GM21390 (cell line): ENCODE data around the gene AQP12B.
"Not testable (repeated sequence)": the region's sequence is repeated elsewhere in the genome, so short reads cannot be mapped to it uniquely, and the experiment has no call there.

Source experiments
- ATAC-seq: cut with Tn5 transposase; IDR thresholded peaks from one replicate; pipeline ENCODE4 v1.9.1; 2021; ENCODE audit not compliant: unreplicated experiment

AQP12B gene

GRCh38 chr2:240685771-240686371 lies 3.2 kb upstream of the AQP12B start:
- no peak for ATAC-seq

- not testable (repeated sequence) for ATAC-seq
Observed at GRCh38 chr2:240683980-240684728, 1.5 kb upstream of the AQP12B start.

DNA sequence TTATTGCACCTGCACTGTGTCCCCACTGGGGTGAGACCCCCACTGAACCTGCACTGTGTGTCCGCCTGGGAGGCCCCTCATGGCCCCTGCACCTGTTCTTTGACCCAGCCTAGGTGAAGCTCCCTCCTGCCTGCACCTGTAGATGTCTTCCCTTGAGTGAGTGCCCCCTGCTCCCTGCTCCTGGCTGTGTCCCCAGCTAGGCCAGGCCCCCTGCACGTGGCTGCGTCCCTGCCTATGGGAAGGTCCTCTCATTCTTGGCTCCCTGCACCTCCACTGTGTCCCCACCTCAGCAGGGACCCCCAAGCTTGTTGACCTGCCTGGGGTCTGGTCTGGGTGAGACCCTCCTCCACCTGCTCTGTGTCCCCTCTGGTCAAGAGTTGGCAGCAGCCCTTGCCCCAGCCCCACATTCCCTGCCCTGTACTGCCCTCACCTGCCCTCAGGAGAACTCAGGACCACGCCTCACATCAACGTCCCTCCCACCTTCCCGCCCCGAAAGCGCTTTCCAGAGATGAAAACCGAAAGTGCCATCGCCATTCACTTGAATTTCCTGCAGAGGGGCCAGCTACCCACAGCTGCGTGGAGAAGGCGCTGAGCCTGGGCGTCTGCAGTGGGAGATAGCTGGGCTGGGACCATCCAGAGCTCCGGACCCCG lies 769 bp upstream of the AQP12B start:
- ATAC-seq: not testable (repeated sequence)

- ATAC-seq: not testable (repeated sequence)
Observed at GRCh38 chr2:240680185-240680584, 2.5 kb downstream of the AQP12B start.

- not testable (repeated sequence) for ATAC-seq
Observed at GRCh38 chr2:240678909-240679308, 3.8 kb downstream of the AQP12B start.

GRCh38 chr2:240678043-240678442 lies 4.6 kb downstream of the AQP12B start:
- ATAC-seq: not testable (repeated sequence)

GRCh38 chr2:240675345-240675744 lies 7.3 kb downstream of the AQP12B start:
- not testable (repeated sequence) for ATAC-seq

- ATAC-seq: not testable (repeated sequence)
Observed at GRCh38 chr2:240674461-240675184, 8.1 kb downstream of the AQP12B start.

DNA sequence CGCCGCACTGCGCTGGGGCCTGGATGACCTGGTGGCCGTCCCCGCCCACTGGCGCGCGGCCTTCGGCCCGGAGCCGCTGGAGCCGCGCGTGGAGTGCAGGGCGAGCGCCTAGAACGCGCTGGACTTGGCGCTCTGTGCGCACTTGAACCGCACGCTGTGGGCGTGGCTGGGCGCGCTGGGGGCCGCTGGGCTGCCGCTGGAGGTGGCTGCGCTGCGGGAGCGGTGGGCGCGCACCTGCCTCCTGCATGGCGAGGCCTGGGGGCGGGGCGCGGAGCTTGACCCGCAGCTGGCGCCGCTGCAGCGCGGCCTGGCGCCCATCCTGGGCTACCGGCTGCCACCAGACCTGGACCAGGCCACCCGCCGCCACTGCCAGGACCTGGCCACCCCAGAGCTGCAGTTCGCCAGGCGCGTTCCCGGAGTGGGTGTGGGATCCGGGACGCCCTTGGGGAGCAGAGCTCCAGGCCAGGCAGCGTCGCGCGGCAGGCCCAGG lies 9.9 kb downstream of the AQP12B start:
- no peak for ATAC-seq

DNA sequence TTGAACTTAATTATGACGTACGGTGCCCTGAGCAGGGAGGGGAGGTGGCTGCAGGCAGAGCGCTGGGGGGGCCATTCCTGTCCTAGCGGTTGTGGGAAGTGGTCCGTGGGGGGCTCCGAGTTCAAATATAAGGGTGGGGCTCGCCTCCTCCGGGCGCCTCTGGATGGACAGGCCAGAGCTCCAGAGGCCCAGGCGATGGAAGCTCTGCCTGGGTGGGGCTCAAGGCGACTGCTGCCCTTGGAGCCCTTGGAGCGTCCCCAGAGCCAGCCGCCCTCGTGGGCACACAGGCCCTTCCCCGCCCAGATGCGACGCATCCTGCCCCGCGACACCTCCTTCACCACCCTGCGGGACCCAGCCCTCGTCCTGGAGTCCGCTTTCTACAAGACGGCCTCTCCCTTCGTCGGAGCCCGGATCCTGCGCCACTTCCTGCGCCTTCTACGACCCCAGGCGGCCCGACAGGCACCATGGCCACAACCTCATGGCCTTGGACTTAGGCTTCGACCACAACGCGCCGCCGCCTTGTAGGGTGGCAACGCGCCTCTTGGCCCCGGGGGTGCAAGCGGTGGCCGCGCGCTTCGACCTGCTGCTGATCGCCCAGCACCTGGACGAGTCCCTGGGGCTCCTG lies 10.5 kb downstream of the AQP12B start:
- no peak for ATAC-seq

- ATAC-seq: no peak
Observed at GRCh38 chr2:240670950-240671349, 11.7 kb downstream of the AQP12B start.

- ATAC-seq: no peak
Observed at GRCh38 chr2:240670402-240670801, 12.3 kb downstream of the AQP12B start.

- ATAC-seq: no peak
Observed at GRCh38 chr2:240664622-240665021, 18.1 kb downstream of the AQP12B start.

DNA sequence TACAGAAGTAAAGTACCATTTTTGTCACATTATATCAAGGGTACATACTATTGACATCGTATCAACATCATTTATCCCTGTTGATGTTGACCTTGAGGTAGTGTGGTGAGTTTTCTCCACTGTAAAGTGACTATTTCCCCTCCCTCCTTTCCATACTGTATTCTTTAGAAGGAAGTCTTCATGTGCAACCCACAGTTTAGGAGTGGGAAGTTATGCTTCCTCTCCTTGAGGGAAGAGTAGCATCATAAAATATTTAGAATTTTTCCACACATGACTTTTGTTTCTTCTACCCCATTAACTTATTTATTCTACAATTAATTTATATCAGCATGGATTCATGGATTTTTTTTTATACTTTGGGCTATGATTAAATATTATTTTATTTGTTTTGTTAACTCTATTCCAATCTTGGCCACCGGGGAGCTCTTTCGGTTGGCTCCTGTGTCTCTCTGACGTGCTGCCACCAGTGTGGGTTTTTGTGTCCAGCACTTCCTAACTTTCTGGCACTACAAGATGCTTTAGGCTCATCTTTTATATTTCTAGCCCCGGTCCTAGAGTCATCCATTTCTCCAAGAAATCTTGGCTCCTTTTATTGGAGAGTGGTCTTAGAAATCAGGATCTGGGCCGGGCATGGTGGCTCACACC lies 19.0 kb downstream of the AQP12B start:
- no peak for ATAC-seq

DNA sequence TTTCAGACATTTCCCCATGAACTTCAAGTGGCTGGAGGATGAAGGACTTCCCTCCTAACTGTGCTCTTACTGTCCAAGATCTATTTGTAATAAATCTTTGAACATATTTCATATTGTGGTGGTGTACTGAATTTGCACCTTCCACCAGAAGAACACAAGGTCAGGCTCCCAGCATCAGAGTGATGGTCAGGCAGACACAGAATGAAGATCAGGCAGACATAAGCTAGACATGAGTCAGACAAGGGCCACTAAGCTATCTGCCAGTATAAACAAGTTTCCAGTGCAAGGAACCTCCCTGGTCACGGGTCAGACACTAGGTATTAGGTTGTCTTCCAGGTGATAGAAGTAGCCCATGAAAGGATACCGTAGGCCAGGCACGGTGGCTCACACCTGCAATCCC lies 20.0 kb downstream of the AQP12B start:
- no peak for ATAC-seq

GRCh38 chr2:240659883-240660282 lies 22.8 kb downstream of the AQP12B start:
- not testable (repeated sequence) for ATAC-seq

GRCh38 chr2:240655931-240656886 lies 26.5 kb downstream of the AQP12B start:
- no peak for ATAC-seq

- no peak for ATAC-seq
Observed at GRCh38 chr2:240651185-240651584, 31.5 kb downstream of the AQP12B start.
